Activated CD4-positive, CD25-positive, alpha-beta regulatory T cell treated with anti-CD3 and anti-CD28 coated beads, Interleukin-2, amount 50 U/mL, for 24 hours (primary cell): ENCODE measurements around the gene KCTD4.

ENCODE experiments used
- ATAC-seq, 2 donors: fragments of 150-1000 bp; cut with Tn5 transposase; one replicate each; pipeline ENCODE4 v1.10.0; 2021; ENCODE audit warnings: mild to moderate bottlenecking in 1 of 2, moderate library complexity in 1 of 2

KCTD4 gene

GRCh38 chr13:45174478-45174877 is 26.4 kb downstream of the KCTD4 start:
- ATAC-seq = no peak

GRCh38 chr13:45168555-45168930 is 32.3 kb downstream of the KCTD4 start:
- ATAC-seq = no peak

GRCh38 chr13:45167611-45168554 is 33.0 kb downstream of the KCTD4 start:
- no peak for ATAC-seq

GRCh38 chr13:45166858-45167257 is 34.0 kb downstream of the KCTD4 start:
- ATAC-seq = no peak

GRCh38 chr13:45162821-45163220 is 38.0 kb downstream of the KCTD4 start:
- ATAC-seq = peak; percentile 63 to 70

GRCh38 chr13:45162194-45162593 is 38.7 kb downstream of the KCTD4 start:
- no peak for ATAC-seq

- ATAC-seq = no peak
Observed at GRCh38 chr13:45156565-45157361, 44.1 kb downstream of the KCTD4 start.

- no peak for ATAC-seq
Observed at GRCh38 chr13:45149964-45150363, 50.9 kb downstream of the KCTD4 start.

- ATAC-seq = no peak
Observed at GRCh38 chr13:45143346-45143751, 57.5 kb downstream of the KCTD4 start.
